Stimulated activated CD8-positive, alpha-beta memory T cell treated with anti-CD3 and anti-CD28 coated beads, Interleukin-15, amount 100 ng/mL, for 48 hours (primary cell): ENCODE data around the gene ZNF414.

ENCODE experiments used
- DNase-seq, 2 donors: peaks; one replicate each; pipeline ENCODE4 v3.0.0-alpha.2; 2020; ENCODE audit warnings: low read depth in 2 of 2

ZNF414 gene

DNA sequence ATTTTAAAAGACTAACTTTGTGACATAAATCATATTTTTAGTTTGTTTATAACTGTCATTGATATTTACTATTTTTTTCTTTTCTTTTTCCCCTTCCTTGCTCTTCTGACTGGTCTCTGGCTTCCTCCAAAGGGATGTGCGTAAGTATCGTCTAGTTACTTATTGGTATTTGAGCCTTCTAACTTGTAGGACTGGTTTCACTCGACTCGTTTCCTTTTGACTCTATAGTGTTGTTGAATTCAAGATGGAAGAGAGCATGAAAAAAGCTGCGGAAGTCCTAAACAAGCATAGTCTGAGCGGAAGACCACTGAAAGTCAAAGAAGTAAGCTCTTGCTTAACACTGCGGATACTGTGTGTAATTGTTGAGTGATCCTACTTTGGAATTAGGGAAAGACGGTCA, 50.6 kb downstream of the ZNF414 start:
- no peak for DNase-seq

DNA sequence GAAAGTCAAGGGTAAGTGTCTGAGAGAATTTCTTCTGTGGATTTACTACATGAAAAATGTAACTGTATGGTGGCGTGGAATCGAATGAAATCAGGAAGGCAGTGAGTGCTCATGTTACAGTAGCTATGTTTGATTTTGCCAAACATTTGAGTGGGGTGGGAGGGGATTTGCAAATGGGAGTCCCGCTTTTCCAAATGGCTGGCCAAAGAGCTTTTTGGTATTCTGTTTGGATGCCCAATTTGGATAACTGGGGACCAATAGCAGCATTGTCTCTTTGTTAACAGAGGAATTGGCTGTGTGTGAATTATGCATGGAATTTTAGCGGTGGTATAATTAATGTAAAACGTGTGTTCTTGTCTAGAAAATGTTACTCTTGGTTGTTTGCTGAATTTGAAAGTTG, 51.4 kb downstream of the ZNF414 start:
- no peak for DNase-seq

- DNase-seq, result no peak
These were observed 52.1 kb downstream of the ZNF414 start for GRCh38 chr19:8461891-8462290.

DNA sequence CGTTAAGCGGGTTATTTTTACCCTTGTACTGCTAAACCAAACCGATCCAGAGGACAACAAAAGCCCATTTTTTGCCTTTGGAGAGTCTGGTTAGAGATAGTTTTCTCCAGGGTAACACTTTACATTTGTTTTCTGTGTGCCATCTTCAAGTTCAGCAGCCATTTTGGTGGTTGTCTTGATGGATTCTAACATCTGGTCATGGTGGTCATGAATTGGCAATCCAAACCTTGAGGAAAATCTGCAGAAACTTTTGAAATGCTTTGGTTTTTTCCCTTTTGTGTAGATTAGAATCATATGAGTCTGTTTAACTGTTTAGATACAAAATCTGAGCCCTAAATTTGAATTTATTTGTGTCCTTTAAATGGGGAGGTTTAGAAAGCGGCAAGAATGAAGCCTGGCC, 52.6 kb downstream of the ZNF414 start:
- DNase-seq, result no peak

- DNase-seq, result no peak
These were observed 53.3 kb downstream of the ZNF414 start for GRCh38 chr19:8460516-8461298.
